HCT116 (cell line): ENCODE results near the gene EPHA8. TPM values are rescaled to one million over a fixed set of nuclear protein-coding genes. Genes with fewer than 3 reads are reported as not detected.

ENCODE experiments used
- ATAC-seq: fragments of 200-7000 bp; cut with Tn5 transposase; 2 replicates; pipeline ENCODE4 v1.9.1; 2020; ENCODE audit warnings: mild to moderate bottlenecking, moderate library complexity
- BruUV-seq: library from RNA; stranded (reverse); fragments of 400-500 nt; replicated peaks from 2 replicates; lab custom pipeline; 2021; lab: Mats Ljungman, UMichigan
- CTCF ChIA-PET: fragments of 300-600 bp; sonication (Branson Sonifier 250); formaldehyde crosslinking; loops from one replicate; lab custom pipeline; 2021; ENCODE audit warnings: antibody characterized with exemption; lab: Charles Lee
- POLR2A ChIA-PET: fragments of 300-600, 350-600 bp; sonication (Branson Sonifier 250); formaldehyde crosslinking; loops from one replicate; lab custom pipeline; 2021; ENCODE audit warnings: antibody characterized with exemption; lab: Charles Lee
- RAD21 ChIA-PET, 2 experiments: fragments of 300-600 bp; sonication (Branson Sonifier 250); formaldehyde crosslinking; loops; one replicate each; lab custom pipeline; 2023; ENCODE audit warnings: low total read pairs in 2 of 2; ENCODE audit not compliant: uncharacterized antibody in 2 of 2, unreplicated experiment in 2 of 2, low non-redundant PET in 1 of 2; lab: Charles Lee
- DNase-seq: peaks from one replicate; pipeline ENCODE4 v3.0.0-alpha.2; 2010; ENCODE audit warnings: low read depth, low spot score
- H2AFZ ChIP-seq: fragments of 200-600 bp; shearing (Covaris generic), sonication (generic); 2 replicates; pipeline ENCODE4 v1.6.1; 2017; ENCODE audit warnings: low read depth, mixed run types, mixed read lengths, antibody characterized with exemption, low read length; ENCODE audit not compliant: poor library complexity, severe bottlenecking
- H3K27ac ChIP-seq: 2 replicates; pipeline ENCODE4 v1.5.1; 2012; ENCODE audit warnings: low read depth, low read length
- H3K27me3 ChIP-seq: fragments of 200-600 bp; sonication (generic); 2 replicates; pipeline ENCODE4 v1.6.1; 2016; ENCODE audit warnings: mixed run types, low read length, mixed read lengths; ENCODE audit not compliant: insufficient read depth
- H3K36me3 ChIP-seq, 2 experiments: fragments of 200-500 bp in 1 of 2; fragments of 200-600 bp in 1 of 2; sonication (Bioruptor generic) in 1 of 2; sonication (generic) in 1 of 2; 2 replicates each; pipeline versions ENCODE4 v1.5.1 to v1.6.1; 2014 to 2016; ENCODE audit warnings: low read length in 2 of 2, inconsistent platforms in 1 of 2, mixed read lengths in 1 of 2, mixed run types in 1 of 2; ENCODE audit not compliant: insufficient read depth in 2 of 2, control insufficient read depth in 1 of 2
- H3K4me1 ChIP-seq, 2 experiments: fragments of 200-600 bp in 1 of 2; sonication (generic) in 1 of 2; 2 replicates each; pipeline versions ENCODE4 v1.5.1 to v1.6.1; 2012 to 2017; ENCODE audit warnings: low read length in 2 of 2, inconsistent platforms in 1 of 2, mild to moderate bottlenecking in 1 of 2, mixed read lengths in 1 of 2, mixed run types in 1 of 2, moderate library complexity in 1 of 2; ENCODE audit not compliant: insufficient read depth in 2 of 2, control insufficient read depth in 1 of 2
- H3K4me2 ChIP-seq: fragments of 200-600 bp; sonication (generic); 2 replicates; pipeline ENCODE4 v1.6.1; 2017; ENCODE audit warnings: mixed run types, low read length, mixed read lengths
- H3K4me3 ChIP-seq, 2 experiments: fragments of 200-600 bp in 1 of 2; sonication (generic) in 1 of 2; replicated peaks in 1 of 2; 2 replicates each; pipeline ENCODE4 v1.5.1; 2011 to 2016; ENCODE audit warnings: low read length in 2 of 2, control low read depth in 1 of 2, low read depth in 1 of 2, mild to moderate bottlenecking in 1 of 2, mixed read lengths in 1 of 2, mixed run types in 1 of 2
- H3K79me2 ChIP-seq: fragments of 200-600 bp; sonication (generic); 2 replicates; pipeline ENCODE4 v1.6.1; 2017; ENCODE audit warnings: mild to moderate bottlenecking, mixed run types, low read length, moderate library complexity, mixed read lengths; ENCODE audit not compliant: insufficient read depth
- H3K9ac ChIP-seq: fragments of 200-600 bp; sonication (generic); 2 replicates; pipeline ENCODE4 v1.6.1; 2016; ENCODE audit warnings: low read length, mixed read lengths
- H3K9me2 ChIP-seq: fragments of 200-600 bp; sonication (generic), shearing (Covaris generic); 2 replicates; pipeline ENCODE4 v1.6.1; 2017; ENCODE audit warnings: mixed run types, mild to moderate bottlenecking, moderate library complexity; ENCODE audit not compliant: insufficient read depth
- H3K9me3 ChIP-seq, 2 experiments: fragments of 200-500 bp in 1 of 2; fragments of 200-600 bp in 1 of 2; sonication (Bioruptor generic) in 1 of 2; sonication (generic) in 1 of 2; 2 replicates each; pipeline ENCODE4 v1.6.1; 2014 to 2017; ENCODE audit warnings: low read length in 2 of 2, mixed read lengths in 2 of 2, inconsistent platforms in 1 of 2, low read depth in 1 of 2, mild to moderate bottlenecking in 1 of 2, mixed run types in 1 of 2, moderate library complexity in 1 of 2; ENCODE audit not compliant: control insufficient read depth in 1 of 2, insufficient read depth in 1 of 2
- H4K20me1 ChIP-seq: fragments of 200-600 bp; sonication (generic), shearing (Covaris generic); 2 replicates; pipeline ENCODE4 v1.6.1; 2017; ENCODE audit warnings: mixed run types, mild to moderate bottlenecking, moderate library complexity; ENCODE audit not compliant: insufficient read depth
- CBX3 ChIP-seq: IDR thresholded peaks from 2 replicates; pipeline ENCODE4 v1.6.1; 2012; ENCODE audit warnings: low read depth
- EGR1 ChIP-seq: IDR thresholded peaks from 2 replicates; pipeline ENCODE4 v1.6.1; 2012; ENCODE audit warnings: low read depth
- EZH2phosphoT487 ChIP-seq: fragments of 200-600 bp; IDR thresholded peaks from 2 replicates; pipeline ENCODE4 v1.6.1; 2018; ENCODE audit warnings: antibody characterized with exemption, borderline replicate concordance
- FOSL1 ChIP-seq: IDR thresholded peaks from 2 replicates; pipeline ENCODE4 v1.6.1; 2012; ENCODE audit warnings: low read depth
- JUND ChIP-seq: IDR thresholded peaks from 2 replicates; pipeline ENCODE4 v1.6.1; 2012
- POLR2A ChIP-seq: IDR thresholded peaks from 2 replicates; pipeline ENCODE4 v1.7.0; 2011; ENCODE audit warnings: borderline replicate concordance; ENCODE audit not compliant: insufficient read depth, insufficient read length; ENCODE audit errors: extremely low read depth
- RAD21 ChIP-seq: IDR thresholded peaks from 2 replicates; pipeline ENCODE4 v1.6.1; 2012; ENCODE audit warnings: low read depth, mild to moderate bottlenecking
- SIN3A ChIP-seq: IDR thresholded peaks from 2 replicates; pipeline ENCODE4 v1.6.1; 2012; ENCODE audit warnings: low read depth
- SRF ChIP-seq: IDR thresholded peaks from 2 replicates; pipeline ENCODE4 v1.6.1; 2012; ENCODE audit warnings: low read depth
- YY1 ChIP-seq: IDR thresholded peaks from 2 replicates; pipeline ENCODE4 v1.6.1; 2011; ENCODE audit warnings: low read length, low read depth, moderate library complexity, mild to moderate bottlenecking; ENCODE audit not compliant: insufficient replicate concordance; ENCODE audit errors: extremely low read depth
- ZFX ChIP-seq: fragments of 450-650 bp; IDR thresholded peaks from 2 replicates; pipeline ENCODE4 v1.6.1; 2017
- ZNF274 ChIP-seq: fragments of 200-500 bp; sonication (Bioruptor generic); IDR thresholded peaks from 2 replicates; pipeline ENCODE4 v1.6.1; 2014; ENCODE audit warnings: mild to moderate bottlenecking, low read depth, low read length, inconsistent platforms
- intact Hi-C: fragments of 100-400 bp; cut with micrococcal nuclease; formaldehyde crosslinking; loops from 2 replicates; pipeline ENCODE4 v1.10.0; 2022
- total RNA-seq: library from RNA; stranded (reverse); gene quantifications from one replicate; pipeline ENCODE4 v1.2.1, GENCODE V29; 2021; ENCODE audit not compliant: unreplicated experiment
- TF ChIP-seq, protein P1 (sequence below), 3 experiments: fragments of 200-600 bp in 1 of 3; sonication (generic) in 1 of 3; IDR thresholded peaks in 2 of 3; conservative IDR thresholded peaks in 1 of 3; 2 replicates each; pipeline ENCODE4 v1.5.1; 2012 to 2017; ENCODE audit warnings: low read depth in 2 of 3, low read length in 2 of 3, antibody characterized with exemption in 1 of 3, borderline replicate concordance in 1 of 3, control low read depth in 1 of 3, mild to moderate bottlenecking in 1 of 3, mixed read lengths in 1 of 3, mixed run types in 1 of 3, moderate library complexity in 1 of 3; ENCODE audit not compliant: insufficient read depth in 1 of 3
- TF ChIP-seq, protein P2 (sequence below): IDR thresholded peaks from 2 replicates; pipeline ENCODE4 v1.6.1; 2012
- TF ChIP-seq, protein P3 (sequence below): IDR thresholded peaks from 2 replicates; pipeline ENCODE4 v1.6.1; 2012
- TF ChIP-seq, protein P4 (sequence below): IDR thresholded peaks from 2 replicates; pipeline ENCODE4 v1.6.1; 2011; ENCODE audit warnings: mild to moderate bottlenecking, low read length, moderate library complexity; ENCODE audit not compliant: insufficient replicate concordance; ENCODE audit errors: extremely low read depth

Gene EPHA8
- total RNA-seq, 1 experiment from 2014 or later = 0.30 TPM

DNA sequence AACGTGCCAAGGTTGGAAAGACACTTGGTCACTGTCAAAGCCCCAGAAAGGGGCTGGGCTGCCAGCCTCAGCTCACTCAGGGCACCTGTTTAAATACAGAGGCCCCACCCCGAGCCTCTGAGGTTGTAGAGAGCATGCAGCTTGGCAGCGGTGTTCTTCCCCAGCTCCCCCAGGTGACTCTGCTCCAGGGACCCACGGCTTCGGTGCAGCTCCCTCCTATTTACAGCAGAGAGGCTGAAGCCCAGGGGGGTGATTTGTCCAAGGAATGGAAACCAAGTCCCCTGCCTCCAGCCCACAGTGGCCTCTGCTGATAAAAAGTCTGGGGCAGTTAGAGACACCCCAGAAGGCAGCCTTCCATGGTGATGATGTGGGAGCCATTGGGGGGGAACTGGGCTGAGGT lies 64.0 kb downstream of the EPHA8 start (continued):
- TF ChIP-seq, protein P1, sequence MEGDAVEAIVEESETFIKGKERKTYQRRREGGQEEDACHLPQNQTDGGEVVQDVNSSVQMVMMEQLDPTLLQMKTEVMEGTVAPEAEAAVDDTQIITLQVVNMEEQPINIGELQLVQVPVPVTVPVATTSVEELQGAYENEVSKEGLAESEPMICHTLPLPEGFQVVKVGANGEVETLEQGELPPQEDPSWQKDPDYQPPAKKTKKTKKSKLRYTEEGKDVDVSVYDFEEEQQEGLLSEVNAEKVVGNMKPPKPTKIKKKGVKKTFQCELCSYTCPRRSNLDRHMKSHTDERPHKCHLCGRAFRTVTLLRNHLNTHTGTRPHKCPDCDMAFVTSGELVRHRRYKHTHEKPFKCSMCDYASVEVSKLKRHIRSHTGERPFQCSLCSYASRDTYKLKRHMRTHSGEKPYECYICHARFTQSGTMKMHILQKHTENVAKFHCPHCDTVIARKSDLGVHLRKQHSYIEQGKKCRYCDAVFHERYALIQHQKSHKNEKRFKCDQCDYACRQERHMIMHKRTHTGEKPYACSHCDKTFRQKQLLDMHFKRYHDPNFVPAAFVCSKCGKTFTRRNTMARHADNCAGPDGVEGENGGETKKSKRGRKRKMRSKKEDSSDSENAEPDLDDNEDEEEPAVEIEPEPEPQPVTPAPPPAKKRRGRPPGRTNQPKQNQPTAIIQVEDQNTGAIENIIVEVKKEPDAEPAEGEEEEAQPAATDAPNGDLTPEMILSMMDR (IDR thresholded peaks at IDR 0.05 in 2 of 3, conservative IDR thresholded peaks at IDR 0.05 in 1 of 3; ENCODE audit: borderline replicate concordance in 1 of 3, insufficient read depth in 1 of 3, low read depth in 2 of 3, low read length in 2 of 3) = no peak
- TF ChIP-seq, protein P2, sequence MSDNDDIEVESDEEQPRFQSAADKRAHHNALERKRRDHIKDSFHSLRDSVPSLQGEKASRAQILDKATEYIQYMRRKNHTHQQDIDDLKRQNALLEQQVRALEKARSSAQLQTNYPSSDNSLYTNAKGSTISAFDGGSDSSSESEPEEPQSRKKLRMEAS = no peak
- TF ChIP-seq EZH2phosphoT487 = no peak
- TF ChIP-seq, protein P3, sequence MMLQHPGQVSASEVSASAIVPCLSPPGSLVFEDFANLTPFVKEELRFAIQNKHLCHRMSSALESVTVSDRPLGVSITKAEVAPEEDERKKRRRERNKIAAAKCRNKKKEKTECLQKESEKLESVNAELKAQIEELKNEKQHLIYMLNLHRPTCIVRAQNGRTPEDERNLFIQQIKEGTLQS = no peak
- TF ChIP-seq ZNF274 = no peak
- TF ChIP-seq YY1 = no peak
- no peak for TF ChIP-seq ZFX

DNA sequence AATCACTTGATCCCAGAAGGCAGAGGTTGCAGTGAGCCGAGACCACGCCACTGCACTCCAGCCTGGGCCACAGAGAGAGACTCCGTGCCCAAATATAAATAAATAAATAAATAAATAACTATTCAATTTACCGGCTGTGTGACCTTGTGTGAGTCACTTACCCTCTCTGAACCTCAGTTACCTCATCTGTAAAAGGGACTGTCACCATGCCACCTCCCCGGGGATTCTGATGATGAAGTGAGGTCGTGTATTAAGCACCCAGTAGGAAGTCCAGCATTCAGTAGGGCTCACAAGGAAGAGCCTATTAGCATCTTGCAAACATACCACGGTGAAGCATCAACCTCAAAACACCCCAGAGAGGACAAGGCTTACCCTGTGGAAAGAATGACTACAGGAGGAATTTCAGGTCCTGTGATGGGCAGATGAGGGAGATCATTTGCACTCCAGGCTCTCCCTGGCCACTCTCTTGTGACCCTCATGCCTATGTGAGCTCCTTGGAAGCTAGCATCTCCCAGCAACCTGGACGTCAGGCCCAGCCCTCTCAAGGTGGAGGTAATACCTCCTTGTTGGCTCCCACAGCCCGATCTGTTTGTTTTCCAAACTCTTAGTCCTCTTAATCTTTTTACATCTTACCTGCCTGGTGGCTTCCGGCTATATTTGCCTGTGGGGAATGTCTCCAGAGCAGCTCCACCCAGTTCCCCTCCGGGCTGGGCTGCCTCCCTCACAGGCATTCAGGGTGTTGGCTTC lies 65.6 kb downstream of the EPHA8 start:
- Histone ChIP-seq H3K9me2 (no peaks in the 10 kb centered on the region), H3K27ac (no peak overlapping the region), H3K79me2 (no peaks in the 10 kb centered on the region), H3K4me2 (no peak overlapping the region), H2AFZ (no peak overlapping the region), H3K4me1 (no peaks in the 10 kb centered on the region), H3K27me3 (peaks cover 21% of the 10 kb centered on the region; the same call in 1 of the 2 replicates), H3K9me3 (no peaks in the 10 kb centered on the region), H3K36me3 (no peaks in the 10 kb centered on the region), H4K20me1 (no peaks in the 10 kb centered on the region), H3K4me3 (no peak overlapping the region), H3K9ac (no peak overlapping the region)
- POLR2A ChIA-PET = no interaction called here
- intact Hi-C loops = loop anchor here (10.0 kb wide), 1 partner anchor 104 kb away; no protein-coding TSS in a partner anchor
- no TSS peak for BruUV-seq
- RAD21 ChIA-PET = no interaction called here
- DNase-seq = no peak
- ATAC-seq = no peak
- CTCF ChIA-PET = no interaction called here
- TF ChIP-seq FOSL1 (no peak), ZNF274 (no peak), POLR2A (no peak), CBX3 (no peak), SRF (no peak), EGR1 (no peak), JUND (no peak), ZFX (no peak), YY1 (no peak), SIN3A (no peak), RAD21 (no peak)
- TF ChIP-seq, protein P2 = no peak
- TF ChIP-seq, protein P1 (IDR thresholded peaks at IDR 0.05 in 2 of 3, conservative IDR thresholded peaks at IDR 0.05 in 1 of 3; ENCODE audit: borderline replicate concordance in 1 of 3, insufficient read depth in 1 of 3, low read depth in 2 of 3, low read length in 2 of 3) = no peak
- TF ChIP-seq, protein P4, sequence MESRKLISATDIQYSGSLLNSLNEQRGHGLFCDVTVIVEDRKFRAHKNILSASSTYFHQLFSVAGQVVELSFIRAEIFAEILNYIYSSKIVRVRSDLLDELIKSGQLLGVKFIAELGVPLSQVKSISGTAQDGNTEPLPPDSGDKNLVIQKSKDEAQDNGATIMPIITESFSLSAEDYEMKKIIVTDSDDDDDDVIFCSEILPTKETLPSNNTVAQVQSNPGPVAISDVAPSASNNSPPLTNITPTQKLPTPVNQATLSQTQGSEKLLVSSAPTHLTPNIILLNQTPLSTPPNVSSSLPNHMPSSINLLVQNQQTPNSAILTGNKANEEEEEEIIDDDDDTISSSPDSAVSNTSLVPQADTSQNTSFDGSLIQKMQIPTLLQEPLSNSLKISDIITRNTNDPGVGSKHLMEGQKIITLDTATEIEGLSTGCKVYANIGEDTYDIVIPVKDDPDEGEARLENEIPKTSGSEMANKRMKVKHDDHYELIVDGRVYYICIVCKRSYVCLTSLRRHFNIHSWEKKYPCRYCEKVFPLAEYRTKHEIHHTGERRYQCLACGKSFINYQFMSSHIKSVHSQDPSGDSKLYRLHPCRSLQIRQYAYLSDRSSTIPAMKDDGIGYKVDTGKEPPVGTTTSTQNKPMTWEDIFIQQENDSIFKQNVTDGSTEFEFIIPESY = no peak
- TF ChIP-seq, protein P3 = no peak
